Ovary (tissue), 3 donors: Measurements from ENCODE around the gene CRB2.

Experiments used
- CTCF ChIP-seq, 3 donors: fragments of 450-650 bp in 2 of 3; fragments of 200-600 bp in 1 of 3; IDR thresholded peaks; one replicate each; pipeline versions ENCODE4 v1.5.1 to v1.8.0; 2016 to 2022; ENCODE audit warnings: antibody characterized with exemption in 3 of 3, mild to moderate bottlenecking in 1 of 3
- POLR2A ChIP-seq: fragments of 450-650 bp; IDR thresholded peaks from one replicate; pipeline ENCODE4 v1.6.1; 2017; ENCODE audit warnings: antibody characterized with exemption, mild to moderate bottlenecking, moderate library complexity
- donor health status: DM: no; HTN: no; CAD: no.

DNA sequence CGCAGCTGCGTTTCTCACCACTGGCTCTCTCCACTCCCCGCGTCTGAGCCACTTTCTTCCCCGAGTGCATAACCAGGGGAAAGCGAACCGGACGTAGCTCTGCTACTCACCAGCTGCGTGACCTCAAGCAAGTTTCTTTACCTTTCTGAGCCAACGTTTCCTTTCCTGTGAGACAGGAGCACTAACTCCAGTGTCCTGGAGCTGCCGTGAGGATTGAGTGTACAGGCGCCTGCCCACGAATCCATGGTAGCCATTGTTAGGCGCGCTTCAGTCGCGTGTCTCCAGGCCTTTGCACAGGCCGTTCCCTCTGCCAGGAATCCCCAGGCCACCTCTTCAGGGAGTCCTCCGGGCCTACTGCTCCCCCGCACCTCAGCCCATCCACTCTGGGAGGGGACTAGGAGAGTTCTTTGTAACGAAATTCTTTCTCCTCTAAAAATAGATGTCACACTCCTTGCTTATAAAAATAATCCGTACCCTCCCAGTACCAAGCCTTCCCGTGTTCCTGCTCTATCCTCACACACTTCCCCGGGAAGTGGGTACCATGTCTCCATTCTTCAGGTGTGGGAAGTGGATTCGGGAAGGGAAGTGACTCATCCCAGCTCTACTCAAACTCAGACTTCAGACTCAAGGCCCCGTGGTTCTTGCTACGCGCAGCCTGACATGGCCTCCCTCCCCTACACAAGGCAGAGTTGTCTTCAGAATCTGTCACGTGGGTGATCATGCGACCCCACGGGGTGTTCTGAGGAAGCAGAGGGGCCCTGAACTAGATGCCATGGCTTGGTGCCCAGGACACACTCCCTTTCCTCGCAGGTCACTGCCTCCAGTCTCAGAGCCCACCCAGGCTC is 16.1 kb upstream of the CRB2 start:
- TF ChIP-seq CTCF (IDR thresholded peaks at IDR 0.05) (no peak), POLR2A (no peak)
